ENCODE results near the gene KCNQ1OT1.

Gene KCNQ1OT1

DNA sequence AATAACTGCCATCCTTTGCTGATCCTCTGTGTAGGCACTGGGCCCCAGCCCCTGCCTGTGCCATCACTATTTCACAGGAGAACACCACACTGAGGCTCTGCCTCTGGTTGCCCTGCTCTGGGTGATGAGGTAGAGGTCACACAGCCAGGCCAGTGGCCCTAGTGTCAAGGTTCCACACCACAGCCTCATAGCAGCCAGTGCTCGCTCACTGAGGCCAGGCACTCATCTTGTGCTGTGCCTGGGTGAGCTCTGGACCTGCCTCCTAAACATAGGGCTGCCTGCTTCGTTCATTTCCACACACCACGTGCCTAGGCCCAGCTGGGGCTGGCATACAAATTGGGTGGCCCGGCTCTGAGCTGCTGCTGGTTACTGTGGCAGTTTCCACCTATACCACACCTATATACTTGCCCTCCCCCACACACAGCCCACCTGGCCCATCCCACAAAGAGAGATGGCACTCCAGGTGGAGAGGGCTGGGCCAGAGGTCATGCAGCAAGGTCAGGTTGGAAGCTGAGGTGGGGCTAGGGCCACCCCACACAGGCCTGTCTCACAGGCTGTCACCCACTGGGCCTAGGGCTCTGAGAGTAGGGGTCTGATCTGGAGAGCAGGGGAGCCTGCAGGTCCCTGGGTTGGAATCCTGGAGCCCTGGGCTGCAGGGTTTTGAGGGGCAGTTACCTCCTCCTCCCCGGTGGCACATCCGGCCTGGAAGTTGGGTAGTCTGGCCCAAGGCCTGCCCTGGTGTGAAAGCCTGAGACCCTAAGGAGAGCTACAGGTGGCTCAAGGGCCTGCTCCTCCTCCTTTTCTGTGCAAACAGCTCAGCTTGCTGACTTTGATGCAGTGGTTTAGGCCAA is 11.2 kb downstream of the KCNQ1OT1 start:
- DNase-seq, result no peak

DNA sequence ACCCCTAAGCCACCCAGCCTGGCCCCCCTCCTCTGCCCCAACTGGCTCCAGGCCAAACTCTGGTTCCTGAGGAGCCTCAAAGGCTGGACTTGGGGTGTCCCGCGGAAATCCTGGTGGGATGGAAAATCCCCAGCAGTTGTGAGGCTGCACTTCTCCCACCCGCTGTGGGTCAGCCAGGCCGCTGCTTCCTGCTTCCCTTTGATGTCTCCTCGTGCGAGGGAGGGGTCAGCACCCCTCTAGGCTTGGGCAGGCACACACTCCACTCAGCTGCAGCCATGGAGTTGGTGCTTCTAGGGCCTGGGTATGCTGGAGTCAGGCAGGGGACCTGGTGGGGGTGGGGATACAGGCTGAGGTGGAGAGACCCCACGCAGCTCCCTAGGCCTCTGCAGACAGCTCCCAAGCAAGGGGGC is 12.0 kb downstream of the KCNQ1OT1 start:
- no peak for DNase-seq

DNA sequence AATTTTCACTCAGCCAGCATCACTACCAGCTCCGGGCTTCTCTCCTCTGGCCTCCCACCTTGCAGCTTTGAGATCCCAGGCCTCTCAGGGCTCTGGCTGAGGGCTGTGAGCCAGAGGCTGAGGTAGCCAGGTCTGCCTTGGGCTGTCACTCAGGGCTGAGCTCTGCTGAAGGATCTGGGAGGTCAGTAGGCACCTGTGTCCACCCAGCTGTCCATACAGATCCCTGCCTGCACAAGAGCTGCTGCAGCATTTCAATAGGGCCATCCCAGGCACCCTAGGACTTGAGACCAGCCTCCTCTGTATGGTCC is 12.6 kb downstream of the KCNQ1OT1 start:
- no peak for DNase-seq

DNA sequence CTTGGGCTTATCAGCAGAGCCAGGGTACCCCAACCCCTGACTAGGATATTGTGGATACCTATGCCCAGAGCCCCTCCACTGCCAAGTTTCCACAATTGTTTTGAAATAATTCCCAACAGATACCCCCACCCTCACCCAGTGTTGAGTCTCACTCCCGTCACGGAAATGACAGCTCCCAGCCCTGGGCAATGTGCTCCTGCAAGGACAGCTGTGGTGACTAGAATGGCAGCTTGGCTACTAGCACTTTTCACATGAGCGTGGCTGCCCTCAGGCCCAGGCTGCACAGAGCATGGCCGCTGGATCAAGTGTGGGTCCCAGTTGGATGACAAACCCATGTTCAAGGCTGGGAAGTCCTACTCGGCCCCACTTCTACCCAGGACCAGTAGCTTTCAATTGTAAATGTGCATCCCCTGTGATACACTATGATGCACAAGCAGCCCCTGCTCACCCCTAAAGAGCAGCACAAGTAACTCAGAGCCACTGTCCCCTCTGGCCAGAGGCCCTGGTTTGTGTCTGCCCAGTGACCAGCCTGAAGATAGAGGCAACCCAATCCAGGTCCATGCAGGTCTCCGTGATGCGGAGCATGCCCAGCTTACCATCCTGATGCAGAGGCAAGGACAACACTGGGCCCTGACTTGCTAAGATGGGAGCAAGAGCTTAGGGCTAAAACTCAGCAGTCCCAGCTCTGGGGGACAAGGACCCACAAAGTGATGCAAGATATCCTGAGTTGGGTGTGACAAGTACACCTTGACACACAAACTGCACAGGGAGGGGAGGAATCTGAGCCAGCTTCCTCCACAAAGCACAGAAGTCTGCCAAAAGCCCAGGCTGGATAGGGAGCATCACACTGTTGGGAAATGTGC is 13.2 kb downstream of the KCNQ1OT1 start:
- no peak for DNase-seq

DNA sequence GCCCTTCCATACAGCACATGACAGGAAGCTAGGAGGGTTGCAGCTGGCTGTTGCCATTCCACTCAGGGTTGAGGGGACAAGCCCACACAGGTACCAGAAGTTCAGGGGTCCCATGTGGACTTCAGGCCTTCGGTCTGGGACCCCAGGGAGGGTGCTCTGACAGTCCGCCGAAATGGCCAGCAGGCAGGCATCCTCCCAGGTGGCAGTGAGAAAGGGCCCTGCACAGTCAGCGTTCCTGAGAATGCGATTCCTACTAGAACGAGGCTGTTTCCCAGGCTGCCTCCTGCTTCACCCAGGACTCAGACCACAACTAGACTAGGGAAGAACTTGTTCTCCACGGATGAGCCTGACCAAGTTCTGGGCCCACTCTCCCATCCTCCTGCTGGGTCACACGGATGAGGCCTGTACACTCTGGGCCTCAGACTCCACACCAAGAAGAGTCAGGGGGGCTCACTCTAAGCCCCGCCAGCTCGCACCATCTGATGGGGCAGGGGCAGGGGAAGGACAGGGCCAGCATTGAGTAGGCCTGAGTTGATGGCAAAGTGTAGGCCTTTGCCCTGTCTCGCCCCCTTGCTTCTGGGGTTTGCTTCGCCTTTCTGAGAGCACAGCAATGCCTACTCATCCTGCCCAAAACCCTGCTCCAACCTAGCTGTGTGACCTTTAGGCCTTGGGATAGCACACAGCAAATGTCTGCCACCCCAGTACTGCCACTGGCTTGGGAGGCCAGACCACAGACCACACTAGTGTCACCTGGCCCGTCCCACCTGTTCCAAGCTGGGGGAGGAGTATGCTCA is 14.0 kb downstream of the KCNQ1OT1 start:
- DNase-seq, result no peak

DNA sequence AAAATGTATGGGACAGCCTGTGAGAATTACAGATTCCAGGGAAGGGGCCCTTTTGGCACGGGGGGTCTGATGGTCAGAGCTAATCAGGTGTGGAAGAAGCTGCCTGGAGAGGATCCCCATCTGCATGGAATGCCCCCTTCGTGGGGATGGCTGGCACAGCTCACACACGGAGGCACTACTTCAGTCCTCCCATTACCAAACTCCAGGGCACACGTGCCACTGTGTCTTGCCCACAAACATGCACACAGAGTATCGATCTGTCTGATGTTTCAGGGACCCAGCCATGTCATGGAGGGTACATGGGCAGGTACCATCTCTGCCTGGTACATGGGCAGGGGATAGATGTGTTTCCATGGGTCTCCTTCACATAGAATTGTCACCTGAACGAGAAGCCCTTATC is 14.7 kb downstream of the KCNQ1OT1 start:
- no peak for DNase-seq

DNA sequence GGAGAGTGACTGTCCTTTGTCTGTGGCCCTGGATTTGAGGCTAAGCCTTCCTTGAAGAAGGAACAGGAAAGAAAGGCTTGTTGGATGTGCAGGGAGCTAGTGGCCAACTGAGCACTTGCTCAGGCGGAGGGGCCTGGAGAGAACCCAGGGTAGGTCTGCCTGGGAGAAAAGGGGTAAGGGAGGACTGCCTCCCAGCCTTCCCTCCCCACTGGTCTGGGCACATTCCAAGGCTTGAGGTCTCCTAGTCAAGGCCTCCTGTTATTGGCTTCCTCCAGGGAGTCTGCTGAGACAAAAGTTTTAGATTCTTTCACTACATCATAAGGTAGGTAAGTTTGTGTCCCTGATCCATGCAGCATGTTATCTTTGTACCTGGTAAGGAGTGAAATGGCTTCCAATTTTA is 15.2 kb downstream of the KCNQ1OT1 start:
- no peak for DNase-seq

DNA sequence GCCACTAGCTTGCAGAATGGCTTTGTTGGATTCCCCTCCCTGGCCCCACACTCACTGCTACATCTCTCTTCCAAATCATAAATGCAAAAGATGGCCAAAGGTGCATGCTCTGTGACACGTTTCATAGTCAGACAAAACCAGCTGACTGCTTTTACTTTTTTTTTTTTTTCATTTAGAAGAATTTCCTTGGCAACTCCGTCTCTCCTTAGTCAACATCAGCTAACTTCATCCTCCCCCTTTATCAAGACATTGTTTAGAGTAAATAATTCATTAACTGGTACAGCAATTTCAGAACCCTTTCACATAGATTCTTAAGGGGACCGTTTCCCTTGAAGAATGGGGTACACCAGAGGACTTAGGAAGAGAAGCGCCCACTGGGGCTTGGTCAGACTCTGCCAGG is 16.0 kb downstream of the KCNQ1OT1 start:
- DNase-seq, result no peak

DNA sequence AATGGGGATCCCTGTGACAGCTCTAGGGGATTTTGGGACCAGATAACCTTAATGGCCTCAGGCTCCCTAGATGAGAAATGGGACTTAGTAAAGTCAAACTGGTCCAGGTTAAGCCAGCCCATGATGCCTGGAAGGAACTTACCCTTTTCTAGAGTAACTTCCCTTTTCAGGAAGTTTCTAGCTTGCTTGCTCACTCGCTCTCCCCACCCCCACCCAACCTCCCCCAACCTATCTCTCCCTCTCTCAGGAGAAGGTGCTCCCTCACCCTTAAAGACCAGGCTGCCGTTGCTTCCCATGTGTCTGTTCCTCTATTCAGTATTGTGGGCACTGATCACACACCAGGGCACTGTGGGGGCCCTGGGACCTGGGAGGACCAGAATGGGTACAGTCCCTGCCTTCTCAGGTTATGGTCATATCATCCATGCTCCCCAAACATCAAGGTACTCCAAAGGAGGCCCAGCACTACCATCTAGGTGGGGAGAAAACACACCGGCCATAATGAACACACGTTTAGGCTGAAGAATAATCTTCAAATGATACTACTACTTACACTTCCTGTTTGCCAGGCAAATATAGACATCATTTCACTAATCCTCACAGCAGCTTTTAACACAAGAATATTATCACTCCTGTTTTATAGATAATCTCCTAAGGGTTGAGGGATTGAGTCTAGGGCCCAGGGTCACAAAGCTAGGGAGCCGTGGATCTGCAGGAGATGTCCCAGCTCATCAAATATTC is 18.2 kb downstream of the KCNQ1OT1 start:
- DNase-seq, result no peak

DNA sequence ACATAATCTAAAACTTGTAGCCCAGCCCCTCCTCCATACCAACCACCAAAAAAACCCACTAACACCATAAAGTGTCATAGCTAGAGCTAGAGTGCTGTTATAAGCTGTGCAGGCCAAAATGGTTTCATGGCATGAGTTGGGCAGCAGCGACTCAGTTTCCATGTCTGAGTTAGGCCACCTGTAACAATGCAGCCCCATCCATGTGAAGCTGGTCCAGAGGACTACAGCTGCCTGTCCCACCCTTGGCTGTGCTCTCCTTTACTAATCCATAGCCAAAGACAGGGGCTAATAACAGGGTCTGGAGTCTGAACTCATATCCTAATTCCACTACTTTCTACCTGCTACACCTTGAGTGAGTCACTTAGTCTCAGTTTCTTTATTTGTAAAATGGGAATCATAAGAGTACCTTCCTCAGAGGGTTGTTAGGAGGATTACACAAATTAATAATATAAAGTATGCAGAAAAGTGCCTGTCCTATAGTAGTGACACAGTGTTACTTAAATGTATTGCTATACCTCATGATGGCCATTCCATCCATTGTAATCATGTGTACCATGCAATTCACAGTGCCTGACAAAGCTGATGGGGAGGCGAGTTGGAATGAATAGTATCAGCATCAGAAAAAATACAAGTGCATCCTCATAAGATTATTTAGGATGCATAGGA is 20.6 kb downstream of the KCNQ1OT1 start:
- DNase-seq, result no peak

DNA sequence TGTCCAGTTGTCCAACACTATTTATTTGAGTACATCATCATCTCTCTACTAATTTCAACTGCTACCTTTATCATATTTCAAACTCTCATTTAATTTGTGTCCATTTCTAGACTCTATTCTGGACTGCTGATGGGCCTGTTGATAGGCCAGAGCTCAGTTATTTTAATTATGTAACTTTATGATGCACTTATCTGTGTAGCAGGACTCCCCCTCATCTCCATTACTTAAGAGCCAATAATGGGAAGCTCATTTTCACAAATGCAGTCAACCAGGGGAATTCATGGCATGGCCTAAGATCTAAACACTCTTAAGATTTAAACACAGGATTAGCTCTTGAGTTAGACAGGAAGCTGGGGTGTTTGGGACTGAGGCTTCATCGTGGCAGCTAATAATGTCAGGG is 21.4 kb downstream of the KCNQ1OT1 start:
- no peak for DNase-seq

DNA sequence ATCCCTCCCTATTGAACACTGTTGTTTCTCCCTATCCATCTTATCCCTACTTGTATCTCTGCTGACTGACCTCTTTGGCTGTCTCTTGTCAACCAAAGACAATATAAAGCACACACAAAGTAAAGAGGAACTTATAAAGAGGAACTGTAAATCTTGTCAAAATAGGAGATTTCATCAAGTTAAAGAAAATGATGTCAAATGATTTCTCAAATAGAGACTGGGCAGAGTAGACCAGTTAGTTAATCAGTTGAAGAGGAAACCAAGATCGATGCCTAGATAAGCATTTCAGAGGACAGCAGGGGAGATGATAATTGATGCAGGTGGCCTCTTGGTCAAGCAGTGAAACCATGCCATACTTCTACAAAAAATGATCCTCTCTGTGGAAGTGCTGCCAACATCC is 22.7 kb downstream of the KCNQ1OT1 start:
- DNase-seq, result no peak

DNA sequence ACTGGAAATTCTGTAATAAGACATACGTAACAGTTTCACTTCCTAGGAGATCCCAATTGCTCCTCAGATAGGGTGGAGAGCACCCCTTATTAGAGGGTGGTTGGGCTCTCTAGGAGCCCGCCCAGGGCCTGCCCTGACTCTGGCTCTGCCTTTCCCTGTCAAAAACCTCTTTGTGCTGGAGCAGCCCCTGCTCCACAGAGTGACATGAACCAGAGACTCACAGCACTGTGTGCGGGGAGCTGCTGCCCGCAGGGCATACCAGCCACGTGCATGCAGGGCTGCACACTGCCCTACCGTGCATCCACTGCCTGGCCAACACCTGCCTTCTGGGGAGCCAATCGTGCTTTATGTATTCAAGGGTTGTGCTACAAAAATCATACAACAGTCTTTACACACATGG is 24.3 kb downstream of the KCNQ1OT1 start:
- DNase-seq, result peak in 11 of 51 donors; percentile 16 to 49 (median 31)

DNA sequence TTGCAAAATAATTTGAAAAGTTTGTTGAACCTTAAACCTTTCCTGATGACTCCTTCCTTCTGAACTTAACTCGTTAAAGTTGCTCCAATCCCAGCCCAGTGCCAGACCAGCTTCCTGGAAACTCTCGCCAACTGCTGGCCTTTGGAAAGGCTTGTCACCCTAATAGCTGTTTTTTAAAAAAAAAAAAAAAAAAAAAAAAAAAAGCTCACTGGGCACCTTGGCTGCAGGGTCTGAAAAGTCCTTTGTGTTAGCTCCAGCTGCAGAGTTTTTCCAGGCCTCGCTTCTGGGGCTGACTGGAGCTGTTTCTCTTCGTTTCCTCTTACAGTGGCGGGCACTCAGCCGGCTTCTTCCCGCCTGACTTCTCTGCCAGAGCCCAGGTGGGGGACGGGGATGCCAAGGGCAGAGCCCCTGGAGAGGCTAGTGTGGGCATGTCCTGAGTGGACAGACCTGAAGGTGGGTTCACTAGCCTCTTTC is 25.1 kb downstream of the KCNQ1OT1 start:
- peak in 28 of 51 donors; percentile 13 to 69 (median 33) for DNase-seq

DNA sequence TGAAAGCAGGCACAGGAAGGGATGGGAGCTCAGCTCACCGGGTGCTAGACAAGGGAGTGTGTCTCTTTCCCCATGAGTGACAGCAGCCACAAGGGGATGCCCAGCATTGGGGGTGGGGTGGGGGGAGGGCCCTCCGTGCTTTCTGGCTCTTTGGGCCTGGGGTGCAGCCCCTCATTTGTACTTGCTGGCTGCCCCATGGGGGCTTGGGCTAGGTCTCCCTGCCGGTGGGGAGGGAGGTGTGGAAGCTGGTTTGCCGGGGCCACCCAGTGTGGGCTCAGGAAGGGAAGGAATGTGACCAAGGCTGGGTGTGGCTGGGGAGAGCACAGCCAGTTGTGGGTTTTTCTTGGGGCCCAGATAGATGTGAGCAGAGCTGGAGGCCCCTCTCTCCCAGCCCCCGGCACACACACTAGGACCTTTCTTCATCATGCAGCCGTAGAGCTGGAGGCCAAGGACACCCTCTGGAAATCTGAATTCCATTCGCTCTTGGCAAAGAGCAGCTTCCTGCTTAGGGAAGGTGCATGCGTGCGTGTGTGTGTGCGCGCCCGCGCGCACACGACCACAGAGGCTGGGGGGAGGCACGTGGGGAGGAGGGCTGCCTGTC is 25.8 kb downstream of the KCNQ1OT1 start:
- no peak for DNase-seq

DNA sequence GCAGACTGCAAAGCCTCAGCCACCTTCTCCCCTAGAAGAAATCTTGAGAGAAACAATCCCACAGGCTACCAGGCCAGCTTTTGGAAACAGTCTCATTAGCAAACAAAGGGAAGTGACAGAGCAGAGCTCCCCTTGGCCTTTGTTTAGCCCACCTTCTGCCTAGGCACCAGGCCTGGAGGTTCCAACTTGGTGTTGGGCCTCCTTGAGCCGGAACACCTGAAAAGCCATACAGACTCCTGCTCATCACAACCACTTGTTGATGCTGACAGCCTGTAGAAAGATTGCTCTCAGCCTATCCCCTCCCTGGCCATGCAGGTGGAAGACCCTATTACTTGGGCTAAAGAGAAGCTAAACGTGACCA is 26.6 kb downstream of the KCNQ1OT1 start:
- DNase-seq, result no peak

DNA sequence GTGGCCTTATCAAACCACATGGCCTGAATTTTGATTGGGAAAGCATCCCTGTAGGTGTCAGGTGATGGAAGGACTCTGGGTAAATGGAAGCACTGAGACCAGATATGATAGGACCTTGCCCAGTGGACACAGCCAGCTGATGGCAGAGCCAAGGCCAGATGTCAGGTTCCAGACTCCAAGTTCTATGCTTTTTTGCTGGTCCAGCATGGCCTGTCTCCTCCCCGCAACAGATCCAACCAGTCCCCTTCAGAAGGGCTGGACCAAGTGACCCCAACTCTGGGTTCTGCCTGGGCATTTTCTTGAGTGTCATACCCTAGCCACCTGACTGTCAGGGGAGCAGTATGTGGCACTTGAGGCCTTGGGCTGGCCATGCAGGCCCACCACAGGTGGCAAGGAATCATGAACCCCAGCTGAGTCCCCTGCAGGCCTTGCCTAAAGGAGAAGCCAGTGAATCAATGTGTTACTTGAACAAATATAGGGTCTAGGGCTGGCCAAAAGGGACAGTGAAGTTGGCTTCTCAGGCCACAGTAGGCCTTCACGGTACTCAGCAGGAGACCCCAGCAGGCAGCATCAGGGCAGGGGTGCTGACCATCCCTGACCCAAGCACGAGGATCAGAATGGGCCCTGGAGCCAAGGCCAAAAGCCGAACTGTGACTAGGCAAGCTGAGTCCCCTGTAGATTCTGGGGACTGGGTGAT is 27.1 kb downstream of the KCNQ1OT1 start:
- no peak for DNase-seq

DNA sequence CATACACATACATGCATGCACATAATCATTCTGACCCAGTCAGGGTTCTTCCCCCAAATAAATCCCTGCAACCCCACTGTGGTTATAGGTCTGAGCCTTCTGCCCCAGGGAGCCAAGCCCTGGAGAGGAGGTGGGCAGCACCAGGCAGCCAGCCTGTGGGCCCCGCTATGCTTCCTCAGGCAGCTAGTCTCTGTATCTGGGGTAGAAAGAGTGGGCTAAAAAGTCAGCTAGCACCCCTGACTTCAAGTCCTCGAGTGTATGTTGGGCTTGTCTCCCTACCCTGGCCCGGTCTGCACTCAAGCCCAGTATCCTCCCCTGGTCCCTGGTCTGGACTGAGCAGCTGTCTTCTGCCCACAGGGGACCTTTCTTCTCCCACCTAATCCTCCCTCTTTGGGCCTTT is 28.0 kb downstream of the KCNQ1OT1 start:
- DNase-seq, result no peak

DNA sequence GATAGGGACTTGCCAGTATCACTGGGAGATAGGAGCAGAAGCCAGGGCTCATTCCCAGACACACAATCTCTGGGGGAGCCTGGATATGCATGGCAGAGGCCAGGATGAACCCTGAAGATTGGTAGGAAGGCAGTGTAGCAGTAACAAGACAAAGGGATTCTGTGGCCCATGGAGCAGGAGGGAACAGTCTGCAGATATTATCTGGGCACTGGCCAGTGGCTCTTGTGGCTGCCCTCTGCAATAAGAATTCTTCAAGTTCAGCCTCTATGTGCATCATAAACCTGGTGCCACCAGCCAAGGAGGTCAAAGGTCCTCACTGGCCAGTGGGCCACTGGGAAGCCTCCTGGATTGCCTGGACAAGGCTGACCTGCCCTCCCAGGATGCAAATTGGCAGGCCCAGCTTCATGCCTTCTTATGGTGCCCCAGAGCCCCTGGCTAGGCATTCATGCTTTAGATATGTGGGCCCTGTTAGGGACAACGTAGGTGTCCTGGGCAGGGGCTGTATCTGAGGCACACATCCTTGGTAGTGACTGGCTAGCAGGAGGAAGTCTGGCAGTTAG is 29.2 kb downstream of the KCNQ1OT1 start:
- no peak for DNase-seq
